Sigmoid colon (tissue), 7 donors: Measurements from ENCODE around the gene COL4A1. TPM values are rescaled to one million over a fixed set of nuclear protein-coding genes. Genes with fewer than 3 reads are reported as not detected.

ENCODE experiments used
- DNase-seq: peaks from one replicate; pipeline ENCODE4 v3.0.0-alpha.2; 2019
- H3K27ac ChIP-seq, 4 donors: fragments of 200-600 bp; sonication (generic); one replicate each; pipeline ENCODE4 v1.5.1; 2016 to 2019; ENCODE audit warnings: mild to moderate bottlenecking in 1 of 4
- H3K27me3 ChIP-seq, 3 donors: fragments of 200-600 bp; sonication (generic); one replicate each; pipeline ENCODE4 v1.5.1; 2019; ENCODE audit warnings: mild to moderate bottlenecking in 1 of 3
- H3K36me3 ChIP-seq, 4 donors: fragments of 200-600 bp; sonication (generic); one replicate each; pipeline ENCODE4 v1.5.1; 2016 to 2019
- H3K4me1 ChIP-seq, 4 donors: fragments of 200-600 bp; sonication (generic); one replicate each; pipeline ENCODE4 v1.5.1; 2017 to 2019
- H3K4me3 ChIP-seq, 4 donors: fragments of 200-600 bp; sonication (generic); one replicate each; pipeline ENCODE4 v1.5.1; 2017 to 2019; ENCODE audit warnings: mild to moderate bottlenecking in 2 of 4, moderate library complexity in 1 of 4
- H3K9me3 ChIP-seq, 4 donors: fragments of 200-600 bp in 3 of 4; sonication (generic) in 3 of 4; one replicate each; pipeline versions ENCODE4 v1.5.1 to v1.6.1; 2013 to 2019
- CTCF ChIP-seq, 4 experiments: fragments of 450-650 bp in 3 of 4; fragments of 200-600 bp in 1 of 4; IDR thresholded peaks; one replicate each; pipeline ENCODE4 v1.5.1; 2016 to 2019; ENCODE audit warnings: antibody characterized with exemption in 4 of 4, mild to moderate bottlenecking in 3 of 4, moderate library complexity in 2 of 4
- EP300 ChIP-seq, 4 donors: sonication (generic); formaldehyde crosslinking; IDR thresholded peaks; one replicate each; pipeline ENCODE4 v1.6.1; 2017; ENCODE audit warnings: antibody characterized with exemption in 4 of 4
- POLR2A ChIP-seq, 2 donors: fragments of 450-650 bp; IDR thresholded peaks; one replicate each; pipeline ENCODE4 v1.6.1; 2016; ENCODE audit warnings: antibody characterized with exemption in 2 of 2, mild to moderate bottlenecking in 2 of 2, moderate library complexity in 2 of 2
- POLR2AphosphoS5 ChIP-seq, 4 donors: sonication (generic); formaldehyde crosslinking; IDR thresholded peaks; one replicate each; pipeline ENCODE4 v1.6.1; 2017; ENCODE audit warnings: antibody characterized with exemption in 4 of 4
- WGBS, 2 donors: extraction: QIAGEN DNeasy Blood & Tissue Kit; methylation state at CpG; one replicate each; pipeline ENCODE4 v1.1.7; 2013; 5-methylcytosine and 5-hydroxymethylcytosine counted together
- intact Hi-C: fragments of 100-400 bp; cut with DNase I; formaldehyde crosslinking; loops from one replicate; pipeline ENCODE4 v1.15.1; 2023
- polyA plus RNA-seq, 3 donors: library from polyadenylated mRNA; stranded (reverse); fragments of 200-250 nt; gene quantifications; one replicate each; pipeline ENCODE4 v1.2.3, GENCODE V29; 2013
- total RNA-seq, 4 donors: library from RNA; depleted of rRNA; stranded (reverse); fragments of >200 nt; gene quantifications; one replicate each; pipeline ENCODE4 v1.1.0, GENCODE V29; 2016
- donor health status: healthy with polysubstance abuse.
- donor health status: Bipolar disorder and iron deficiency.
- donor health status: healthy.

The COL4A1 gene
- total and polyA plus RNA-seq, 7 donors, result 9.2 to 598 (median 235) TPM

- H3K27ac ChIP-seq, result peak overlapping the region in 1 of 4 donors; percentile 4
- H3K36me3 ChIP-seq, result peaks cover 66 to 99% (median 73%) of the 10 kb centered on the region in 4 donors
These were observed 143.9 kb downstream of the COL4A1 start for GRCh38 chr13:110162866-110163658.

GRCh38 chr13:110162053-110162452 is 144.9 kb downstream of the COL4A1 start:
- Histone ChIP-seq H3K27ac (no peak overlapping the region), H3K4me3 (no peak overlapping the region), H3K4me1 (peaks cover 0 to 14% (median 0%) of the 10 kb centered on the region in 4 donors), H3K27me3 (no peaks in the 10 kb centered on the region), H3K9me3 (no peaks in the 10 kb centered on the region), H3K36me3 (peaks cover 64 to 99% (median 69%) of the 10 kb centered on the region in 4 donors)
- DNase-seq, result no peak
- TF ChIP-seq CTCF (IDR thresholded peaks at IDR 0.05) (no peak), POLR2A (IDR thresholded peaks at IDR 0.05) (no peak), EP300 (IDR thresholded peaks at IDR 0.05) (no peak), POLR2AphosphoS5 (IDR thresholded peaks at IDR 0.05) (no peak)
- WGBS, 2 donors, result 95 to 97% methylated on average over 11 of the region's 11 CpGs
- intact Hi-C loops, result no loop called here

More at GRCh38 chr13:110162866-110163658, 143.9 kb downstream of the COL4A1 start:
- no peak overlapping the region for H3K4me3 ChIP-seq
- intact Hi-C loops, result no loop called here
- no peaks in the 10 kb centered on the region for H3K27me3 ChIP-seq
- 75 to 80% methylated on average over 11 of the region's 11 CpGs for WGBS, 2 donors
- DNase-seq, result no peak
- no peaks in the 10 kb centered on the region for H3K9me3 ChIP-seq
- peaks cover 0 to 4% (median 0%) of the 10 kb centered on the region in 4 donors for H3K4me1 ChIP-seq
- TF ChIP-seq POLR2A (IDR thresholded peaks at IDR 0.05), result no peak
- no peak for TF ChIP-seq POLR2AphosphoS5 (IDR thresholded peaks at IDR 0.05)
- TF ChIP-seq EP300 (IDR thresholded peaks at IDR 0.05), result no peak
- TF ChIP-seq CTCF (IDR thresholded peaks at IDR 0.05), result no peak

- Histone ChIP-seq H3K4me1 (peaks cover 0 to 14% (median 0%) of the 10 kb centered on the region in 4 donors), H3K9me3 (no peaks in the 10 kb centered on the region), H3K27ac (peak overlapping the region in 2 of 4 donors; percentile 16 to 39), H3K4me3 (no peak overlapping the region), H3K36me3 (peaks cover 58 to 99% (median 67%) of the 10 kb centered on the region in 4 donors), H3K27me3 (no peaks in the 10 kb centered on the region)
- 75 to 77% methylated on average over 10 of the region's 10 CpGs for WGBS, 2 donors
- intact Hi-C loops, result no loop called here
- peak in 1 of 4 donors; percentile 34 for TF ChIP-seq EP300 (IDR thresholded peaks at IDR 0.05)
- TF ChIP-seq CTCF (IDR thresholded peaks at IDR 0.05), result no peak
- no peak for DNase-seq
These were observed 145.7 kb downstream of the COL4A1 start for GRCh38 chr13:110161112-110161882.

- peaks cover 0 to 14% (median 0%) of the 10 kb centered on the region in 4 donors for H3K4me1 ChIP-seq
- H3K27me3 ChIP-seq, result no peaks in the 10 kb centered on the region
- H3K27ac ChIP-seq, result peak overlapping the region in 3 of 4 donors; percentile 15 to 75 (median 41)
- TF ChIP-seq EP300 (IDR thresholded peaks at IDR 0.05) (no peak), POLR2A (IDR thresholded peaks at IDR 0.05) (no peak), POLR2AphosphoS5 (IDR thresholded peaks at IDR 0.05) (no peak), CTCF (IDR thresholded peaks at IDR 0.05) (no peak)
- H3K4me3 ChIP-seq, result no peak overlapping the region
- intact Hi-C loops, result no loop called here
- H3K36me3 ChIP-seq, result peaks cover 56 to 99% (median 67%) of the 10 kb centered on the region in 4 donors
- no peaks in the 10 kb centered on the region for H3K9me3 ChIP-seq
- WGBS, 2 donors, result 83 to 91% methylated on average over 2 of the region's 2 CpGs
- no peak for DNase-seq
These were observed 148.7 kb downstream of the COL4A1 start for GRCh38 chr13:110158226-110158625.
